ENCODE measurements around the gene PSMD6. TPM values are rescaled to one million over a fixed set of nuclear protein-coding genes. Genes with fewer than 3 reads are reported as not detected.

Gene PSMD6
- polyA plus RNA-seq, 1 experiment, result 47.8 TPM

DNA sequence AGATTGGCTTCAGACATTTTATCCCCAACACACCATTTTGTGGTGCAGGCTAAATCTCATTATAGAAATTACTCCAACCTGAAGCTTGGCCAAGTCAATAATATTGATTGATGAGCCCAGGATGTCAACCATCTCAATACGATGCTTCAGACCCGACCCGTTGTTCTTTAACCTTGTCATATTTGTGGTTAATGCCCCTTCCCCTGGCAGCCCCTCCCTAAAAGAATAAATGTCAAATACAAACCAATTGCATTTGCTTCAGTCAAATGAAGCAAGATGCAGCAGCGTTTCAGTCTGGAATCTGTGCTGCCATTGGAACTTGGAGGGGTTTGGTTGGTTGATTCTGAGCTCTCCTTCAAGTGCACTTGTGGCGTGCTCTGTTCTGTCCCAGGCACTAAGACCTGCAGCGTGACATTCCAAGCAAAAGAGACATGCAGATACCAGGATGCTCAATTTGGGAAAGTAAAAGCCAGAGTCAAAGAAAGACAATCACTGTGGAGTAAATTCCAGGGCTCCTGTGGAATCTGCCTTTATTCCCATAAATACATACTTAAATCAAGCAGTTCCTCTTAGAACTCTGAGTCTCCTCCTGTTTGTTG lies 23.8 kb upstream of the PSMD6 start:
- DNase-seq (ENCODE audit: low read depth), result no peak
- POLR2A ChIA-PET, result no interaction called here
- CTCF ChIA-PET, result no interaction called here
- Histone ChIP-seq H3K27me3 (ENCODE audit: control insufficient read depth, insufficient read depth, low read length) (no peaks in the 10 kb centered on the region), H3K4me3 (ENCODE audit: low read depth, low read length) (no peak overlapping the region), H3K36me3 (ENCODE audit: control insufficient read depth, insufficient read depth, low read length) (no peaks in the 10 kb centered on the region)
- no peak for TF ChIP-seq CTCF (IDR thresholded peaks at IDR 0.05; ENCODE audit: insufficient read depth, low read depth, low read length)

GRCh38 chr3:64046592-64046991 lies 23.3 kb upstream of the PSMD6 start:
- no peaks in the 10 kb centered on the region for H3K36me3 ChIP-seq (ENCODE audit: control insufficient read depth, insufficient read depth, low read length)
- DNase-seq (ENCODE audit: low read depth), result no peak
- POLR2A ChIA-PET, result no interaction called here
- H3K27me3 ChIP-seq (ENCODE audit: control insufficient read depth, insufficient read depth, low read length), result no peaks in the 10 kb centered on the region
- no peak for TF ChIP-seq CTCF (IDR thresholded peaks at IDR 0.05; ENCODE audit: insufficient read depth, low read depth, low read length)
- H3K4me3 ChIP-seq (ENCODE audit: low read depth, low read length), result no peak overlapping the region
- CTCF ChIA-PET, result no interaction called here

GRCh38 chr3:64042952-64043351 lies 19.7 kb upstream of the PSMD6 start:
- H3K4me3 ChIP-seq (ENCODE audit: low read depth, low read length), result no peak overlapping the region
- CTCF ChIA-PET, result no interaction called here
- POLR2A ChIA-PET, result no interaction called here
- DNase-seq (ENCODE audit: low read depth), result no peak
- TF ChIP-seq CTCF (IDR thresholded peaks at IDR 0.05; ENCODE audit: insufficient read depth, low read depth, low read length), result no peak
- H3K27me3 ChIP-seq (ENCODE audit: control insufficient read depth, insufficient read depth, low read length), result no peaks in the 10 kb centered on the region
- no peaks in the 10 kb centered on the region for H3K36me3 ChIP-seq (ENCODE audit: control insufficient read depth, insufficient read depth, low read length)

GRCh38 chr3:64039981-64040733 lies 16.9 kb upstream of the PSMD6 start:
- Histone ChIP-seq H3K4me3 (ENCODE audit: low read depth, low read length) (no peak overlapping the region), H3K36me3 (ENCODE audit: control insufficient read depth, insufficient read depth, low read length) (no peaks in the 10 kb centered on the region), H3K27me3 (ENCODE audit: control insufficient read depth, insufficient read depth, low read length) (no peaks in the 10 kb centered on the region)
- CTCF ChIA-PET, result interaction anchor here (1.7 to 3.5 kb wide), 3 partner anchors 9 to 423 kb away, joined by 3 to 13 read pairs (median 12); no protein-coding TSS in a partner anchor
- POLR2A ChIA-PET, result no interaction called here
- TF ChIP-seq CTCF (IDR thresholded peaks at IDR 0.05; ENCODE audit: insufficient read depth, low read depth, low read length), result no peak
- DNase-seq (ENCODE audit: low read depth), result no peak

- no peak for DNase-seq (ENCODE audit: low read depth)
- H3K4me3 ChIP-seq (ENCODE audit: low read depth, low read length), result no peak overlapping the region
- H3K36me3 ChIP-seq (ENCODE audit: control insufficient read depth, insufficient read depth, low read length), result no peaks in the 10 kb centered on the region
- no peak for TF ChIP-seq CTCF (IDR thresholded peaks at IDR 0.05; ENCODE audit: insufficient read depth, low read depth, low read length)
- ChIA-PET CTCF (interaction anchor here (1.7 to 3.5 kb wide), 3 partner anchors 8 to 424 kb away, joined by 3 to 13 read pairs (median 12); no protein-coding TSS in a partner anchor), POLR2A (interaction anchor here (0.6 kb wide), 1 partner anchor 205 kb away, joined by 4 read pairs; no protein-coding TSS in a partner anchor)
- H3K27me3 ChIP-seq (ENCODE audit: control insufficient read depth, insufficient read depth, low read length), result no peaks in the 10 kb centered on the region
These were observed 16.0 kb upstream of the PSMD6 start for GRCh38 chr3:64039332-64039731.
